ENCODE measurements around the gene NSG2. TPM values are rescaled to one million over a fixed set of nuclear protein-coding genes. Genes with fewer than 3 reads are reported as not detected.
A peak's percentile ranks its signal among the peaks of the same experiment; 100 is the strongest.

Gene NSG2
- total RNA-seq, 1 donor from 2014 or later, result 233 TPM

GRCh38 chr5:174139623-174140022, 94.1 kb downstream of the NSG2 start:
- no peaks in the 10 kb centered on the region for H3K27me3 Mint-ChIP-seq (ENCODE audit: unreplicated experiment)
- H3K4me3 Mint-ChIP-seq (ENCODE audit: unreplicated experiment), result no peak overlapping the region
- H3K9me3 Mint-ChIP-seq (ENCODE audit: unreplicated experiment), result peaks cover 4% of the 10 kb centered on the region
- H3K36me3 Mint-ChIP-seq (ENCODE audit: unreplicated experiment), result no peaks in the 10 kb centered on the region
- no peak for DNase-seq
- H3K27ac Mint-ChIP-seq (ENCODE audit: unreplicated experiment), result no peak overlapping the region
- no peak for TF ChIP-seq CTCF (IDR thresholded peaks at IDR 0.05; ENCODE audit: partially characterized antibody, unreplicated experiment)
- no peaks in the 10 kb centered on the region for H3K4me1 Mint-ChIP-seq (ENCODE audit: low read depth, unreplicated experiment)

GRCh38 chr5:174140452-174141020, 95.0 kb downstream of the NSG2 start:
- Mint-ChIP-seq H3K27me3 (ENCODE audit: unreplicated experiment) (no peaks in the 10 kb centered on the region), H3K4me3 (ENCODE audit: unreplicated experiment) (no peak overlapping the region), H3K36me3 (ENCODE audit: unreplicated experiment) (no peaks in the 10 kb centered on the region), H3K27ac (ENCODE audit: unreplicated experiment) (no peak overlapping the region), H3K4me1 (ENCODE audit: low read depth, unreplicated experiment) (no peaks in the 10 kb centered on the region), H3K9me3 (ENCODE audit: unreplicated experiment) (peaks cover 6% of the 10 kb centered on the region)
- no peak for TF ChIP-seq CTCF (IDR thresholded peaks at IDR 0.05; ENCODE audit: partially characterized antibody, unreplicated experiment)
- no peak for DNase-seq

GRCh38 chr5:174141398-174141797, 95.9 kb downstream of the NSG2 start:
- Mint-ChIP-seq H3K4me1 (ENCODE audit: low read depth, unreplicated experiment) (peaks cover 5% of the 10 kb centered on the region), H3K9me3 (ENCODE audit: unreplicated experiment) (peaks cover 6% of the 10 kb centered on the region), H3K4me3 (ENCODE audit: unreplicated experiment) (no peak overlapping the region), H3K27ac (ENCODE audit: unreplicated experiment) (no peak overlapping the region), H3K27me3 (ENCODE audit: unreplicated experiment) (no peaks in the 10 kb centered on the region), H3K36me3 (ENCODE audit: unreplicated experiment) (no peaks in the 10 kb centered on the region)
- no peak for DNase-seq
- TF ChIP-seq CTCF (IDR thresholded peaks at IDR 0.05; ENCODE audit: partially characterized antibody, unreplicated experiment), result no peak

- Mint-ChIP-seq H3K36me3 (ENCODE audit: unreplicated experiment) (no peaks in the 10 kb centered on the region), H3K4me1 (ENCODE audit: low read depth, unreplicated experiment) (peaks cover 5% of the 10 kb centered on the region), H3K9me3 (ENCODE audit: unreplicated experiment) (peaks cover 6% of the 10 kb centered on the region), H3K4me3 (ENCODE audit: unreplicated experiment) (peak overlapping the region; percentile 16), H3K27me3 (ENCODE audit: unreplicated experiment) (no peaks in the 10 kb centered on the region), H3K27ac (ENCODE audit: unreplicated experiment) (peak overlapping the region; percentile 13)
- no peak for TF ChIP-seq CTCF (IDR thresholded peaks at IDR 0.05; ENCODE audit: partially characterized antibody, unreplicated experiment)
- DNase-seq, result no peak
Observed at GRCh38 chr5:174145091-174145490, 99.6 kb downstream of the NSG2 start.

- Mint-ChIP-seq H3K9me3 (ENCODE audit: unreplicated experiment) (peaks cover 6% of the 10 kb centered on the region), H3K27ac (ENCODE audit: unreplicated experiment) (peak overlapping the region; percentile 13), H3K4me3 (ENCODE audit: unreplicated experiment) (no peak overlapping the region), H3K36me3 (ENCODE audit: unreplicated experiment) (no peaks in the 10 kb centered on the region), H3K27me3 (ENCODE audit: unreplicated experiment) (peaks cover under 1% of the 10 kb centered on the region), H3K4me1 (ENCODE audit: low read depth, unreplicated experiment) (peaks cover 7% of the 10 kb centered on the region)
- peak; percentile 75 for DNase-seq
- no peak for TF ChIP-seq CTCF (IDR thresholded peaks at IDR 0.05; ENCODE audit: partially characterized antibody, unreplicated experiment)
Observed at GRCh38 chr5:174145821-174146220, 100.3 kb downstream of the NSG2 start.
